Dedifferentiated amniotic fluid mesenchymal stem cell (primary cell): Measurements from ENCODE around the gene B3GAT1.

Experiments used
- DNase-seq: peaks from one replicate; pipeline ENCODE4 v3.0.0-alpha.2; 2016; ENCODE audit errors: extremely low spot score

The B3GAT1 gene

DNA sequence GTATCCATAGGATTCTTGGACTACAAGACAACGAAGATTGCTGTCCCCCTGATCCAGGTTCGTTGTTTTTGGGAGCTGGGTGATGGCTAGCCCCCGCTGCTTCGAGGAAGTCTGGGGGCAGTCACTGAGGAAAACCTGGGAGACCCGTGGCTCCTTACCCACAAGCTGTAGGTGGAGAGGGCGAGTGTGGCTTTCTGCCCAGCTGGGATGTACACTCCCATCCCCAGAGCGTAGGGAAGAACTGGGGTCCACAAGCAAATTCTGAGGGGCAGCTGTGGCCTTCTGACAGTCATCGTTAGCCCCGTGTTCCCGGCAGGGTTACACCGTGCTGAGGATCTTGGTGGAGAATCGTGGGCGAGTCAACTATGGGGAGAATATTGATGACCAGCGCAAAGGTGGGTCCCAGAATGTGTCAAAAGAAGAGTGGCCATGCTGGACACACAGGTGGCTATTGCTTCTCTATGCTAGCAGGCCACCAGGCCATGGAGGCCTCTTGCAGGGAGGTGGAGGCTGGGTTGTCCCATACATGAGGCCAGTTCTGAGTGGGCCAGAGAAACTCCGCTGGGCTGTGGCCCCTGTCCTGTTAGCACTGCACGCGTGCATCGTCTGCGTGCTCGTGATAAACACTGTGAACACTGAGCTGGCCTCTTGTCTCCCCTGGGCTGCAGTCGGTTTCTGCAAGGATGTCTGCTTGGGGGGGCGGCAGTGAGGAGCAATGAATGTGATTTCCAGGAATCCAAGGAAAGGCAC, 40.4 kb downstream of the B3GAT1 start:
- no peak for DNase-seq

DNA sequence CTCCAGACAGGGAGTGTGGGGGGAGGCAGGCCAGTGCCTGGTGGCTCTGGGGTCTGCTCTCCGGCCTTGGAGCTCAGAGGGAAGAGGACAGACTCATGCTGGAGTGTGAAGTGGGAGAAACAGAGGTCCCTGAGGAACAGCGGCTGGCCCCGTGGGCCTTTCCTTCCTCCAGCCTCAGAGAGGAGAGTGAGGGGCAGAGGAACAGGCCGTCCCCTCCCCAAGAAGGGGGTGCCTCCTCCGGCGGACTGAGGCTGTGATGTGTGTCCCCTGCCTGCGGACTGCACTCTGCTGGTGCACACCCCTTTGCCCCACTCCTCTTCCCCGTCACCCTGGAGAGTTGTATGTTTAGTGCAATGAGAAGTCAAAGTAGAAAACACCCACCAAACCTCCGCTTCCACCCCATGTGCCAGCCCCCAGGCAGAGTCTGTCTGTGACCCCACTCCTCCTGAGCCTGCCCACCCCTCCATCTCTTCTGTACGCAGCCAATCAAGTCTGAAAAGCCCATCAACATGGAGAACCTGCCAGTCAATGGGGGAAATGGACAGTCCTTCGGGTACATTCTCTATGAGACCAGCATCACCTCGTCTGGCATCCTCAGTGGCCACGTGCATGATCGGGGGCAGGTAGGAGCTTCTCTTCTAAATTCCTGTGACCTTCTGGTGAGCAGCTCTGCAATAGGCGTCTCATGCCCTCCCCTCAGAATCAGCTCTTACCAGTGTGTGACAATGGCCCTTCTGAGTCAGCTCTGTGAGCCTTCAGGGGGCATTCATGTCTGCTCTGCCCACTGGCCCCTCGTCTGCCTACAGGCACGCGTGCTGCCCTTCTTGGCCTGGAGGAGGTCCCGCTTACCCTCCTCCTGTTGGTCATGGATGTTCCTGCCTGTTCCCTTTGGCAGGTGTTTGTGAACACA, 41.3 kb downstream of the B3GAT1 start:
- no peak for DNase-seq

DNA sequence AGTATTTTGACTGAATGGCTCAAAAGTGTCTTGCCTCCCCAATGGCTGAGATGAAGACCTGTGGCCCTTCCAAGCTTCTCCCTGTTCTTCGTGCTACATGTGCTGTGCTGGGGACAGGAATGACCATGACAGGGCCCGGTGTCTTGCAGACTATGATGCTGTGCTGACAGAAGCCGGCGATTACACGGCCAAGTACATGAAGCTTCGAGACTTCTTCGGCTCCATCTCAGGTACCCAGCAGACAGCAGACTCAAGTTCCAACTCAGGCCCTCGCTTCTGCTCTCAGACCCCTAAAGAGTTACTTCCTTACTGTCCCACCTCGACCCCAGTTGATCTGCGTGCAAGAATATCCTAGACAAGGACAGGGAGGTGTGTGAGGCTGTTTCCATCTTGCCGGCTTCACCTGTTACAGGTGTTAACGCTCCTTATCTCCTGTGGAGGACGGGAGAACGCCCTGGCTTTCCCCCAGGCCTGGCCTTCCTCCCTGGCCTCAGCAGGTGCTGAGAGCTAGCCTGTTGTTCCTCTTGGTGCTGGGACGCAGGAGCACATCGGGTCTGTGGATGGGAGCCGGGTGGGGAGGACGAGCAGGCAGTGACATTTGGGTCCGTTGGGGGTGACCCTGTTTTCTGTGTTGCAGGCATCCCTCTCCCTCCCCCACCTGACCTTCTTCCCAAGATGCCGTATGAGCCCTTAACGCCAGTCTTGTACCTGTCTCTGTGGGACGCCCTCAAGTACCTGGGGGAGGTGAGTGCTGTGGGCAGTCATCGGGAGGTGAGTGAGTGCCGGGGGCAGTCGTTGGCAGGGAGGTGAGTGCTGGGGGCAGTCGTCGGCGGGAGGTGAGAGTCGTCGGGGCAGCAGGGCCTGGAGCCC, 42.2 kb downstream of the B3GAT1 start:
- DNase-seq: no peak

DNA sequence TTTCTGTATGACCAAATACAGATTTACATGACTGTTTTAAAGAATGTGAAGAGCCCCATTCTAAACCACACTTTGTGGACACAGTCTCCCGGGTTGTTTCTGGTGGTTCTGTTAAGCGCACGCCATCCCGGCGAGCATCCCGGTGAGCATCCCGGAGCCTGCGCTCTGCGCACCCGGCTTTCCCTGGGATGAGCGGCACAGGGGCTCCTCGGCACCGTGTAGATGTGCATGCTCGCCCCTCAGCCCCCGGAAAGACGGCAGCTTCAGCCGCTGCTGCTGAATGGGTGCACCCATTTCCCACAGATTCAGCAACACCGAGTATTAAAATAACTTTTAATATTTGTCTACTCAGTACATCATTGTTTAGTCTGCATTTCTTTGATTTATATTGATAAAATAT, 44.3 kb downstream of the B3GAT1 start:
- DNase-seq: no peak

DNA sequence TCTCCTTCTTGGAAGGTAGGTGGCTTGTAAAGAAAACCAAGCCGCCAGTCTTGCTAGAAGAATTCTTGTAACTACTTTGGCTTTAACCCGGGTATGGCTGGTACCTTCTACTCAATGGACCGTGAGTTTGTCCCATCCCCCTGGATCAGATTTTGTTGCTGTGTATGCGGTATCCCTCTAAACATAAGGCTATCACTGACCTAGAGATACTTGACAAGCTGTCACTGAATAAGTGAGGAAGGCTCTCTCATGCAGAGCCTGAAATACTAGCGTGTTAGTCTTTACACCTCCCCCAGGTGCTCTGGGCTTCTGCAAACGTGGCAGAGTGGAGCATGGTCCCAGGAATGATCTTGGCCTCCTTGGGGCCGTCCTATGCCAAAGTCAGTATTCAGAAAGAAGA, 45.8 kb downstream of the B3GAT1 start:
- DNase-seq: no peak

DNA sequence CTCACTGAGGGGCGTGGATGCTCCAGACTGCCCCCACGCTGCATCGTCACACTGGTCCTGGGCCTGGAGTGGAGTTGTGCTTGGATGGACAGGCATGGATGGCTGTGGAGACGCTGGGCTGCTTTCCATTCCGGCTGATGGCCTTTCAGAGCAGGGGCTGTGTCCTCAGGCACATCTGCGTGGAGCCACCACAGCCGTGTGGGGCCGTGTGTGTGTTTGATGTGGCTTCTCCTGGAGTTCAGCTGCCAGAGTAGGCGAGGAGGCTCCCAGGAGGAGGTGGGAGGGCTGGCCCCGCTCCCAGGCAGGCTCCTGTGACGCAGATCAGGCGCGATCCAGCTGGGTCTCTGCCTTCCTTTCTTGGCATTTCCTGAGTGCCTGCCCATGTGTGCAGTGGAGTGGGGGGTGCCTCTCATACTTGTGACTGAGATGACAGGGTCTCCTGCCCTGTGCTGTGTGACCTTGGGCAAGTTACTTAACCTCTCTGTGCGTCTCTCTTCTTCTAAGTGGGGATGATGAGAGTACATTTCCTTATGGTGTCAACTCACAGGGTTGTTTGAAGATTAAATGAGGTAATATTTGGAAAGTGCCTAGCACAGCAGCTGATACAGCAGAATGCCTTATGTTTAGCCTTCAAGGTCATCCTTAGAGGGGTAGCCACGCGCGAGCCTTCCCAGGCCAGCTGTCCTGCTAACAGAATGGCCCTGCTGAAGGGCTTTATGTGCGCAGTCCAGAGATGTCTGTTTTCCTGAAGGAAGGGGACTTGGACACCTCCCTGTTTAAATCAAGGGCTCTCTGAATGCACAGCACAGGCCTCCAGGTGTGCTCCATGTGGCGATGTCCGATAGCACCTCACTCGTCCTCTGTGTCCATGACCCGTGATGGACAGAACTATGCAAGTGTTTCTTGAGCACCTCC, 46.8 kb downstream of the B3GAT1 start:
- no peak for DNase-seq

DNA sequence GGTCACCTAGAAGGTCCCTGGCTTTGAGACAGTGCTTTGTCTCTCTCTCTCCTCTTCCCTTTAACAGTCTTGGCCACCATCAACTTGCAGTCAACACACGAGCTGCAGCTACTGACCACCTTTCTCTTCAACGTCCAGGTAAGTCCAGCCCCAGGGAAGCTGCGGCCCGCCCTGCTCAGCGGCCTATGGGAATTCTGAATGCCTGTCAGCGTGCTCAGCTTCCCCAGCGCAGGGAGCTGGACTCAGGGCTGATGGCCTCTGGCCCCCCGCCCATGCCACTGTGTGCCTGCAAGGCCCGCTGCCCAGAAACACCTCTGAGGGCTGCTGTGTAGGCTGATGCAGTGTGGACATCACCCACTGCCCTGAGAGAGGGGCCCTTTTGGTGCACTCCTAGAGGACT, 47.8 kb downstream of the B3GAT1 start:
- no peak for DNase-seq

DNA sequence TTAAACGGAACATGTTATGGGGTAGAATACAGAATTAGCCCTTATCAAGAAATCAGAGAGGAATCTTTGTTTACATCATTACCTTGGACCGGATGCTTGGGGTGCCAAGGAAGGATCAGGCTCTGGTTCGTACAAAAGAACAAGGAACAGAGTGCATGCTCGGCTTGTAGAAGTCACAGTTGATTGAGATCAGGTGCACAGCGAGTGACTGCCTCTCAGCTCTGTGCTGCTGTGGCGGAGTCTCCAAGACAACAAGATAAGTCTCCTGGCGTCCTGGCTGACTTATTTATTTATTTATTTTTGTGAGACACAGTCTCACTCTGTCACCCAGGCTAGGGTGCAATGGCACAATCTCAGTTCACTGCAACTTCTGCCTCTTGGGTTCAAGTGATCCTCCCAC, 48.5 kb downstream of the B3GAT1 start:
- no peak for DNase-seq

DNA sequence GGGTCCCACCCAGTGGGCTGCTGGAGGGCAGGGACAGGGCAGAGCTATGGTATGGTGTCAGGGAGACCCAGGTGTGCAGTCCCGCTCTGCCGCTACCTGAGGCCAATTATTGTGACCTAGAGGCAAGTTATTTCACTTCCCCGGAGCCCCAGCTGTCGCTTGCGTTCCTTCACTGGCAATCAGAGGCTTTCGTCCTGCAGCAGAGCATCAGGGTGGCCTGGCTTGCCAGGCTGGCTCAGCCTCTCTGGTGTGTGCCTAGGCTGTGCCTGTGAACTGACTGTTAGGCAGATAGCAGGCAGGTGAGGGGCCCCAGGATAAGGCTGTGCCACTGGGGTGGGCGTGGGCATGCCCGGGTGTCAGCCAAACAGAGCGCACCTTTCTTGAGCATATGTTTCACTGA, 48.9 kb downstream of the B3GAT1 start:
- no peak for DNase-seq

DNA sequence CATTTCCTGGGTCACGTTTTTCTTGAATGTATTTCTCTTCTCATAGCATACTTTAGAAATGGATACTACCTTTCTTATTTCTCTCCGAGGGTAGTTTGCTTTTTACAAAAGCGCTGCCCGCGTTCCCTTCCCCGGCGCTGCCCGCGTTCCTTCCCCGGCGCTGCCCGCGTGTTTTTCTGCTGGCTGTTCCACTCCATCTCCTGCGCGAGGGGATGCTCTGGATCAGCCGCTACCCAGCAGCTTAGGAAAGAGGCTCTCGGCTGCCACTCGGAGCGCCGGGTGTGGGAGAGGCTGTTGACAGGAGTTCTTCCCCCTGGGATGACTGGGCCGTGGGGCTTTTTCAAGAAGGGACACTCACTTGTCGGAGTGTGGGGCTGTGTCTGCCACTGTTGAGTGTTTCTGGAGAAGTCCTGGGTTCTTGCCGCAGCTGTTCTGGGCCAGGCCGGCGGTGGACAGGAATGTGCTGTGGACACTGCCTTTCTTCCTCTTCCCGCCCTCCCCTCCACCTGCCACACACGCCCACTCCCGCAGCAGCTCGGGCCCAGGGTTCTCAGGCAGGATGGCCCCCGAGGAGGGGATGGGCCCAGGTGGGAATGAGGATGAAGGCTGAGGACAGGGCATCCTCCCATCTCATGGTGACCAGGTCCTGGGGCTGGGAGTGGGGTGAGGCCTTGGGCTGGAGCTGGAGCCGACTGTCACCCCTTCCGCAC, 49.7 kb downstream of the B3GAT1 start:
- DNase-seq: no peak

DNA sequence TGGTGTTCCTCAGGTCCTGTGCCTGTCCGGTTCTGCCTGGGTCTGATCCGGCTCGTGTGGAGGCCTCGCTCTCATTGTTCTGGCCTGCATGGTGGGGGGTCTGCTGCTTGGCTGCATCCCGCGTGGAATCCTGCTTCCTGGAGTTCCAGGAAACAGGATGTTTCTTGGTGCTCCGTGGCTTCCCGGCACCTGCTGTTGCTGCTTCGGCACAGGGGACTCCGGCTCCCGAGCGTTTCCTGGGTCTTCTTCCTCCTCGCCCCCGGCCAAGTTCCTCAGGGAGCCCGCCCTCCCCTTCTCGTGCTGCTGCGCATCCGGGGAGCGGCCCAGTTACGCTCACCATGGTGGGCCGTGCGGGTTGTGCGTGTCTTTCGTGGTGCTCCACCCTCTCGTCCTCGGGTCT, 50.4 kb downstream of the B3GAT1 start:
- DNase-seq: no peak

DNA sequence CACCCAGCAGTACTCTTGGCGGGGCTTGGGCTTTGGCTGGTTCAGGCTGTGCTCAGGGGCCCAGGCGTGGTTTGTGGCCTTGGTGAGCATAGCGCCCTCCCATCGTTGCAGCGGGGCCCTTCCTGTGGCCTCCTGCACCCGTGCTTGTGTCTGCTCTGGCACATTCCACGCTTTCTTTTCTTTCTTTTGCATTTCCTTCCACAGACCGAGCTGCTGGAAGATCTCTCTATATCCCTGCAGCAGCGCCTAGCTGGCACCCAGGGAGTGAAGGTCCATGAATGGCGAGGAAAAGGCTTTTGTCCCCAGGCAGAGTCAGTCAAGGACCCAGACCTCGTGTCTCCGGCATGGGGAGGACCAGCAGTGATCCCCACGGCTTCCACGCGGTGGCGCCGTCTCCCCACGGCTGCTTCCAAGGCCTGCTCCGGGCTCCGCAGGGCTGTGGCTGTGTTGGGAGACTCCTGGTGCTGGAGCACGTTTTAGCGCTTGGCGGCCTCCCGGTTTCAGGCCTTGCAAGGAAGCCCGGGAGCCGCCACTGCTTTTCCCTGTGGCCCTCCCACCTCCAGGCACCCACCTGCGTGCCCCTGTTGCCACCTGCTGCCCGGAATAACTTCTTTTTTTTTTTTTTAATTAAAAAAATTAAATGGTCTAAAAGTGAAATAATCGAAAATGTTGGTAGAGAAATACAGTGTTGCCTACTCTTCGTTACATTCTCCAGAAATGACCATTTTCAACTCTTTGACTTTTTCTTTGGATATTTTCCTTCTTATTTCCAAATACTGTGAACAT, 51.8 kb downstream of the B3GAT1 start:
- no peak for DNase-seq

DNA sequence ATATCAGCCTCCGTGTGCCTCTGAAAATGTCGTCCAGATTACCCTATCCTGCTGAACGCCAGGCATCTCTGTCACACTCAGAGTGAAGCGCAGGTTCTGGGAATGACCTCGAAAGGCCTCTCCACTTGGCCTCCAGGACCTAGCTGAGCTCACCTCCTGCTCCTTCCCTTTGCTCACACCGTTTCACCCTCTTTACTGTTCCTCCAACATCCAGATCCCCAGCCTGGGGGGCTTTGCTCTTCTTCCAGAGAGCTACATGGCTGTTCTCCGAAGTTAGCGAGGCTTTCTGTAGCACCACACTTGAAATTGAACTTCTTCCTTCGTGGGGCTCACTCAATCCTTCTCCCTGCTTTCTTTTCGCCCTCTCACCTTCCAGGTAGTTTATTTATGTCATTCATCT, 52.4 kb downstream of the B3GAT1 start:
- no peak for DNase-seq

DNA sequence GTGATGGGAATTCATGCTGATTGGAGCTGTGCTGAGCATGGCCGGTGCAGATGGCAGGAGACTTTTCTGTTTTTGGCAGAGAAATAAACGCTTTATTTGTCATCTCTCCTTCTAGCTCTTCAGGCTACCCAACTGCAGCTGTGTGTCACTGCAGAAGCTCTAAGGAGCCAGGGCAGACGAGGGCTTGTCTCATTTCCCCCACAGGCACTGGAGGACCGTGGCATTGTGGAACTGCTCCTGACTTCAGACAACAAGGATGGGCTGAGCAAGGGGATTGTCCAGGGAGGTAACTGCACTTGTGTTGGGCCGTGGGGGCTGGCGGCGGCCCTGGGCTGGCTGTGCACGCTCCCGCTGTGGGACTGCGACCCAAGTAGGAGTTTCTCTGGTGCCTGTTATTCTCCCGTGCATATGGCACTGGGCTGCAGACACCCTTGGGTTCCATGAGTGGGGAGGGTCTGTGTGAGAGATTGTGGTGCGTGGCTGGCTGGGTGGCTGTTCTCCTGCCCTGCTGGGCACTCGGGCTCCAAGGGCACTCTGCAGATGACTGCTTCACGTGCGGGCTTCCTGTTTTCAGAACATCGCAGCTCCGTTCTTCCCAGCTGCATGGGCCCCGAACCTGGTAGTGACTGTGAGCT, 53.1 kb downstream of the B3GAT1 start:
- no peak for DNase-seq

DNA sequence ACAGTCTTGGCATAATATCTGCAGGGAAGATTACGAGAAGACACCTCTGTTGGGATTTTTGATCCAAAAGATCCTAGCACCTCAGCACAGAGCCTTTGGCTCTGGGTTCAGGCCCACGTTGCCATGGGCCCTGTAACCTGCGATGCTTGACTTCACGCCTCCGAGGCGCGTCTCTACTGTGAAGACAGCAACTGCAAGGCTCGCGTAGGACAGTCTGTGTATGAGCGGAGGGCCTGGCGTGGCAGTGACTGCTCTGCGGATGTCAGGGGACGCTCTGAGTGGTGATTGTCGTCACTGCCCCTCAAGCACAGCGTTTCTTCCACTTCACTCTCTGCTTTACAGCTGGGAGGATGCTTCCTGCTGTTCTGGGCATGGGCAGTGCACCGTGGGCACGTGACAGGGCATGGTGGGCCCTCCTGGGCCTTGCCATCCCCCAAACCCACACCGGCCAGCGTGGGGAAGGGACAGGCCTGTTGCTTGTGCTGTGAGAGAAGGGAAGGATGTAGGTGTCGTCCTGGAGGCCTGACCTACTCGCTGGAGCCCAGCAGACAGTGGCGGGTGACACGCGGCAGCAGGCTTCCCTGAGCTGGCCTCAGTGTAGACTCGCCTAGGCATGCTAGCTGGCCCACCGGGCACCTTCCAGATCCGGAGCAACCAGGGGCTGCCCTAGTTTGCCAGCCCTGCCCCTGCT, 53.7 kb downstream of the B3GAT1 start:
- no peak for DNase-seq

DNA sequence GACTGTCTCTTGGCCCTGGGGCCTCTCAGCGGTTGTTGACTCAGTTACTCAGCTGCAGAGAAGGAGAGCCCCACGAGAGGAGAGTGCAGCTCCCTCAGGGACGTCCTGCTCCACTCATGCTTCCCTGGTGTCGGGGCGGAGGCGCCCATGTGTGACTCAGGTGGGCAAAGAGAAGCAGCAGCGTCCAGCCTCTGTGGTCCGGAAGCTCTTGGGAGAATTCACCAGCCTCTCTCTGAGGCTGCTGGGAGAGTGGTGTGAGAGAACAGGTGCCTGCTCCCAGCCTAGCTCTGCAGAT, 54.5 kb downstream of the B3GAT1 start:
- no peak for DNase-seq

DNA sequence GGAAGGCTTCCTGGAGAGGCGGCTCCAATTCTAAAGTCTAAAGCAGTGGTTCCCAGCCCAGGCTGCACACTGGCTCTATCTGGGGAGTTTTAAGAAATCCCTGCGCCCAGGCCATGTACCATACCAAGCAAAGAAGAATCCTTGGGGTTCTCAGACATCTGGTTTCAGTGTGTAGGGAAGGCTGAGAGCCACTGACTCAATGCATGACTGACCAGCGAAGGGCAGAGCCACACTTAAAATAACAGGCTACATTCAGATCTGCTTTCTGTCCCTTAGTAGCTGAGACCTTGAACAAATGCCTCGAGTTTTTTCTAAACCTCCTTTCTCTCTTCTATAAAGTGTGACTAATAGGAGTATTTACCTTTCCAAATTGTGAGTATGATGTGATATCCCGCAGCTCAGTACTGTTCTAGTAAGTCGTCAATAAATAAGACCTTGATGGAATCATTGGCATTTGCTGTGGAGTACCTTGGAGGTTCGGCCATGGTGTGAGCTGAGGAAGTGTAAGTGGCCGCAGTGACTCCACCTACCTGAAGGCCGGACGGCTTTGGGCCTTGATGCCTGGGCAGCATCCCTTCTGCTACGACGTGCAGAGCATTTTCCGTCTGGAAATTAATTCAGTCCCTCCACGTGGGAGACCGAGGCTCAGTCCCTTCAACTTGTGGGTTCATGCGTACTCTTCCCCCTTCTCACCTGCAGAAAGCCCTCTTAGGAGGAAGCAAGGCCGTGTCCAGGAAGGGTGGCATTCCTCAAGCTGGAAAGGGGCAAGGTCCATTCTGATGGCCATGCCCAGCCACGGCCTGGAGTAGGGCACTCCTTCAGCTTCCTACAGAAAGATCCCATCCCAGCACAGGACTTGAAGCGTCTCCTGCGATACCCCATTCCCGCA, 55.1 kb downstream of the B3GAT1 start:
- DNase-seq: no peak

DNA sequence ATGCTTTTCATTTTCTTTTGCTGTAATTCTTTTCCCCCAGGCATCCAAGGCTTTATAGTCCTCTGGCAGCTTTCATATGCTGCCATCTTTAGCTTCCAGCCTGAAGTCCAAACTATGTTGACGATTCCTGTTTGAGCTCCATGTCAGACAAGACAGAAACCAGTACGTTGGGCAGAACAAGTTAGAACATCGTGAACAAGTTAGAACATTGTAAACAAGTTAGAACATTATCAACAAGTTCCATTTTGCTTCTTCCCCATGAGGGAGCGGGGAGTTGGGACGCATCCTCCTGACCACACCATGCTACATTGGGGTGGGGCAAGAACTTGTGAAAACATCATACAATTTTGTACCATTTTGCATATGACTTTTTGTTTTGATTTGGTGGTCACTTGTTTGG, 56.4 kb downstream of the B3GAT1 start:
- no peak for DNase-seq
